ENCODE measurements around the gene TEAD3. TPM values are rescaled to one million over a fixed set of nuclear protein-coding genes. Genes with fewer than 3 reads are reported as not detected.

The TEAD3 gene
- total RNA-seq, 1 donor from 2014 or later, result 25.4 TPM

GRCh38 chr6:35483490-35483889 is 13.4 kb downstream of the TEAD3 start:
- DNase-seq, result peak; percentile 17
- intact Hi-C loops (cut with DNase I), result no loop called here
- ATAC-seq (ENCODE audit: poor library complexity), result no peak

DNA sequence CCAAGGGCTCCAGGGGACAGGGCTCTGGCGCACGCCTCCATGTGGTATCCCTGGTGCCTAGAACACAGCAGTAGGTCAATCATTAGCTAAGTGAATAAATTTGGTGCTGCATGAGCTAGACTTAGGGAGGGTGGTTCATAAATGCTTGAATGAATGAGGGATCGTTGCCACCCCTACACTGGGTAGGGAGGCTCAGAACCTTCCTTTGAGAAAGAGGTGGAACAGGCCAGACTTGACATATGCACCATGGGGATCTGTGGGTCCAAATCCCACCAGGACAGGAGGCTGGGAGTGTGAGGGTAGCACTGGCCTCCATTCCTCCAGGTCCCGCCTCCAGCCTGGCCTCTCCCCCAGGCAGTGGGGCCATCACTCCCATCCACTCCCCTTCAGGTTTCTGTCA is 13.8 kb downstream of the TEAD3 start:
- intact Hi-C loops (cut with DNase I), result no loop called here
- DNase-seq (no peak), ATAC-seq (ENCODE audit: poor library complexity) (no peak)

DNA sequence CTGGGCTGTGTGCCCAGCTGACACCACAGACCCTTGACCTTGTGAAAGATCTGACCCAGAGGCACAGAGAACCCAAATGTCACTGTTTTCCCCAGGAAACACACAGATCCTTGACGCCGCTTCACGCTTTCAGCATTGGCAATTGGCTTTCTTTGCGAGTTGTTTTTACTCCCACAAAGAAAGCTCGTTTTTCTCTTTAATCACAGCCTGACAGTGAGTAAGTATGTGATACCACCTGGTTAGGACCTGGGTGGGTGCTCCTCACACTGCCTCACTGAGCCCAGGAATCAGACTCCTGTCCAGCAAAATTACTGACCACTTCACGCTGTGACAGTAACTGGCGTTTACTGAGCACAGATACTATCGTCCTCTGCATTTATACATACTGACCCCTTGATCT is 15.7 kb downstream of the TEAD3 start:
- intact Hi-C loops (cut with DNase I), result no loop called here
- ATAC-seq (ENCODE audit: poor library complexity), result no peak
- no peak for DNase-seq

DNA sequence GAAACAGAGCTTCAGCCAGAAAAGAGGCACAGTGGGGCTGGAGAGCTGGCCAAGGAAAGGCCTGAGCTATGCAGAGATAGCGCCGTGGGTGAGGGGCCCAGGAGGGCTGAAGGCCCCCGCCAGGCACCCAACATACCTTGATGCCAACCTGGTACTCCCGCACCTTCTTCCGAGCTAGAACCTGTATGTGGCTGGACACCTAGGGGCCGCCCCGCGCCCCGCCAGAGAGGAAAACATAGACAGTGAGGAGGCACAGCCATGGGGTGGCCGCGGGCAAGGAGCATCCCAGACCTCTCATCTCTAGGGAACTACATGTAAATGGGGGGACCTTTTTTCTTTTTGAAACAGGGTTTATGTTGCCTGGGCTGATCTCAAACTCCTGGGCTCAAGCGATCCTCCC is 16.7 kb downstream of the TEAD3 start:
- ATAC-seq (ENCODE audit: poor library complexity) (no peak), DNase-seq (no peak)
- intact Hi-C loops (cut with DNase I), result no loop called here

GRCh38 chr6:35478259-35478658 is 18.6 kb downstream of the TEAD3 start:
- no peak for DNase-seq
- no peak for ATAC-seq (ENCODE audit: poor library complexity)
- intact Hi-C loops (cut with DNase I), result no loop called here

DNA sequence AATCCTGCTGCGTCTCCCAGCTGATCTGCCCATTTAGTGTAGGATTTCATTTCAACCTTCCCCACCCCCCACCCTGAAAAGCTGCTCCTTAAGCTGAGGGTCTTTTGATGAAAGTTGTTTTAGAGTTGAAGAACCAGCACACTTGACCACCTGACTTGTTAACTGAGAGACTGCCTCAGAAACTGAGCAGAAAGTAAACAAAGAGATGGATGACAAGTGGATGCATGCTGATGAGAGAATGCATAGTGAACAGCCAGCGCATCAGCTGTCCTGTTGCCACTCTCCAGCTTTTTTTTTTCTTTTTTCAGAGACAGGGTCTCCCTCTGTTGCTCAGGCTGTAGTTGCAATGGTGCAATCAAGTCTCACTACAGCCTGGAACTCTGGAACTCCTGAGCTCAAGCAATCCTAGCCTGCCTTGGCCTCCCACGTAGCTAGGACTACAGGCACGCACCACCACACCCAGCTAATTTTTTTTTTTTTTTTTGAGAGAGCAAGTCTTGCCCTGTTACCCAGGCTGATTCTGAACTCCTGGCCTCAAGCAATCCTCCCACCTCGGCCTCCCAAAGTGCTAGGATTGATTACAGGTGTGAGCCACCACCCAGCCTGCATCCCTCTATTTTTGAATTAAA is 19.2 kb downstream of the TEAD3 start:
- intact Hi-C loops (cut with DNase I), result no loop called here
- no peak for ATAC-seq (ENCODE audit: poor library complexity)
- DNase-seq, result no peak

GRCh38 chr6:35477028-35477427 is 19.9 kb downstream of the TEAD3 start:
- DNase-seq, result no peak

GRCh38 chr6:35476004-35476403 is 20.9 kb downstream of the TEAD3 start:
- intact Hi-C loops (cut with DNase I), result no loop called here
- DNase-seq (no peak), ATAC-seq (ENCODE audit: poor library complexity) (no peak)

More at GRCh38 chr6:35477028-35477427, 19.9 kb downstream of the TEAD3 start:
- intact Hi-C loops (cut with DNase I), result no loop called here
- no peak for ATAC-seq (ENCODE audit: poor library complexity)

DNA sequence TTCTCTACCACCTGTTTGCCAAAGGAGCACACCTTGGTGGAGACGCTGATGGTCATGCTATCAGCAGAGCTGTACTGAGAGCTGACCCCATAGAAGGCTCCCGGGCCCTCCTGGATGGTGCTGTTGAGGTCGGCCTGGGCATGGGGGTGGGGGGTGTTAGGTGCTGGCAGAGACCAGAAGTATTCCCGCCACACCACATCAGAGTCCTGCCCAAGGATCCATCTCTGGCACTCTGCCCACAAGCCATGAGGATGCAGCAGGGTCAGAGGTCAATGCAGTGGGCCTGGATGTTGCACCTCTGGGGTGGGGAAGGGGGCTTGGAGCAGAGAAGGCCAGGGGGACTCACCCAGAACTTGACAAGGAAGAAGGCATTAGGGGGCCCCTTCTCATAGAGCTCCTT is 21.3 kb downstream of the TEAD3 start:
- intact Hi-C loops (cut with DNase I), result no loop called here
- DNase-seq (no peak), ATAC-seq (ENCODE audit: poor library complexity) (no peak)

- ATAC-seq (ENCODE audit: poor library complexity) (no peak), DNase-seq (no peak)
- intact Hi-C loops (cut with DNase I), result no loop called here
Observed at GRCh38 chr6:35474942-35475570, 21.8 kb downstream of the TEAD3 start.

GRCh38 chr6:35474131-35474941 is 22.5 kb downstream of the TEAD3 start:
- DNase-seq, result no peak
- intact Hi-C loops (cut with DNase I), result no loop called here
- ATAC-seq (ENCODE audit: poor library complexity), result no peak

- ATAC-seq (ENCODE audit: poor library complexity), result no peak
- DNase-seq, result no peak
Observed at GRCh38 chr6:35473850-35474130, 23.1 kb downstream of the TEAD3 start.

DNA sequence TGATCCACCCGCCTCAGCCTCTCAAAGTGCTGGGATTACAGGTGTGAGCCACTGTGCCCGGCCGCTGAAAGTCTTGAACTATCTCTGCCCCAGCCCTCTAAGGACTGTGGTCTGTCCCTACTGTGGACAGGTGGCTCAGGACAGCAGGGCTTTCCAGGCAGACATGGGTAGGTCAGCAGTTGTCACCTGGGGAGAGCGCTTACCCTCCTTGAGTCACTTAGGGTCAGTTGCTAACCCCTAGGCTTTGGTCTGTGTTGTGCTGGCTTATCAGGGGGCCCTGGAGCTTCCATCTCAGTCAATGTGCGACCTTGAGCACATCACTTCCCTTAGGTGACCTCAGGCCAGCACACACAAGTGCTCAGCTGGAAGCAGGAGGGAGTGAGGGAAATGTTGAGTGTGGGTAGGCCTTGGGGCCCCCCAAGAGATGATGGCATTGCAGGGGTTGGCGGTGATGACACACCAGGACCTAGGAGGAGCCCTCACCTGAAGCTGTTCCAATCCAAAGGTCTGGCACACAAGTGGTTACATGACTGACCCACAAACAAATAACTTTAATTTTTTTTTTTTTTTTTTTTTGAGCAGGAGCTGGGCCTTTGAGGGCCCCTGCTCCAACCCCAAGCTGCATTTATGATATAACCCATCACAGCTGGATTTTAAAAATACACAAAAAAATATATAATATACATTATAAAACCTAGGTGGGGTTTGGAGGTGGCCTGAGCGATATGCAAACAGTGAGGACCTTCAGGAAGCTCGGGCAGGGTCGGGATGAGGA is 23.6 kb downstream of the TEAD3 start:
- ATAC-seq (ENCODE audit: poor library complexity) (no peak), DNase-seq (no peak)
- intact Hi-C loops (cut with DNase I), result no loop called here

More at GRCh38 chr6:35473850-35474130, 23.1 kb downstream of the TEAD3 start:
- intact Hi-C loops (cut with DNase I), result no loop called here

GRCh38 chr6:35471836-35472345 is 25.0 kb downstream of the TEAD3 start:
- ATAC-seq (ENCODE audit: poor library complexity), result no peak
- no peak for DNase-seq
- intact Hi-C loops (cut with DNase I), result no loop called here

DNA sequence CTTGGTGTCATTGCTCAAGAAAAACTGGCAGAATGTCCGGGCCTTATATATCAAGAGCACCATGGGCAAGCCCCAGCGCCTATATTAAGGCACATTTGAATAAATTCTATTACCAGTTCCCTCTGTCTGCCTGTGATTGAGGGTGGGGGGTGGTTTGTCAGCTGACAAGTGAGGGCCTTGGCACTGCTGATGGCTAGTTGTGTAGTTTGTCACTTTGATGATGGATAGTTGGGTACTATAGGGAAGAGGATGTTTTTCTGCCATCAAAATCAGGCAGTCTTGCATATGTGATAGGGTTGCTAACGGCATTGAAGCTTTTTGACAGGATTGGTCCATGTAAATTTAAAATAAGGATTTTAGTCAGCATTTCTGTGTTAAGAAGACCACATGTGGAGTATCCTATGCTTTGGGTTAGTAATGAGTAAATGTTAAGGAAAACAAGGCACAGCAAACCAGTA is 26.2 kb downstream of the TEAD3 start:
- DNase-seq, result no peak
- intact Hi-C loops (cut with DNase I), result no loop called here
- no peak for ATAC-seq (ENCODE audit: poor library complexity)

GRCh38 chr6:35469751-35470662 is 26.9 kb downstream of the TEAD3 start:
- ATAC-seq (ENCODE audit: poor library complexity) (no peak), DNase-seq (no peak)
- intact Hi-C loops (cut with DNase I), result no loop called here

DNA sequence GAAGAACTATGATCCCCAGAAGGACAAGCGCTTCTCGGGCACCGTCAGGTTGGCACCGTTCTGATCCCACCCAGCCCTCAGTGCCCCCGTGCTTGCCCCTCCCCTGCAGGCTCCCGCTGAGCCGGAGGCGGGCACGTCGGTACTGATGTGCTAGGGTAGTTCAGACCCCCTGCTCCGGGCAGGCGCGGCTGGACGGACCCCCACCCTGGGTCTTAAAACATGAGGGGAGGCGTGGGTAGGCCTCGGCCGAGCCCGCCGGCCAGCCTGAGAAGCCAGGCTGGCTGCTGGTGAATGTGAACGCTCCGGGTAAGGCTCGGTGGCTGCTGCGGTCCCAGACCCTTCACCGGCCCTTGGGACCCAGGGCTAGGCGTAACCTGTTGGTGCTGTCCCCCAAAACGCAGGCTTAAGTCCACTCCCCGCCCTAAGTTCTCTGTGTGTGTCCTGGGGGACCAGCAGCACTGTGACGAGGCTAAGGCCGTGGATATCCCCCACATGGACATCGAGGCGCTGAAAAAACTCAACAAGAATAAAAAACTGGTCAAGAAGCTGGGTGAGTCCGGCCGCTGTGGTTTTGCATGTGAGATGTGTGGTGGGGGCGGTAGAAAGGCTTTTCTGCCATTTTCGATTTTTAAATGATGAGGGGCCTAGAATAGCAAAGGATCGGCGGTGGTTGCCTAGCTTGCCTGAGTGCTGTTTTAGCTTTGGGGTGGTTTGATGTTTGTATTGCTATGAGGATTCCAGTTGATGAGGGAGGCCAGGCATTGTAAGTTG is 27.7 kb downstream of the TEAD3 start:
- DNase-seq, result no peak
- peak; percentile 14 for ATAC-seq (ENCODE audit: poor library complexity)
- intact Hi-C loops (cut with DNase I), result no loop called here
